Effector memory CD4-positive, alpha-beta T cell (primary cell): ENCODE data around the gene SCN9A.

Source experiments
- DNase-seq, 3 donors: peaks; one replicate each; pipeline ENCODE4 v3.0.0-alpha.2; 2020
- H3K27ac ChIP-seq: 2 replicates; pipeline ENCODE4 v1.7.0; 2013; ENCODE audit warnings: mild to moderate bottlenecking, low read length, moderate library complexity; ENCODE audit not compliant: insufficient read depth, poor library complexity, severe bottlenecking
- H3K27me3 ChIP-seq: replicated peaks from 2 replicates; pipeline ENCODE4 v1.7.0; 2013; ENCODE audit warnings: mild to moderate bottlenecking, low read length; ENCODE audit not compliant: insufficient read depth, control insufficient read depth, poor library complexity, severe bottlenecking
- H3K36me3 ChIP-seq: 2 replicates; pipeline ENCODE4 v1.7.0; 2013; ENCODE audit warnings: mild to moderate bottlenecking, low read length, moderate library complexity; ENCODE audit not compliant: control insufficient read depth, insufficient read depth
- H3K4me1 ChIP-seq: 2 replicates; pipeline ENCODE4 v1.7.0; 2013; ENCODE audit warnings: low read length, mild to moderate bottlenecking; ENCODE audit not compliant: control insufficient read depth, insufficient read depth, poor library complexity, severe bottlenecking
- H3K4me3 ChIP-seq: 2 replicates; pipeline ENCODE4 v1.7.0; 2013; ENCODE audit warnings: low read length, low read depth, mild to moderate bottlenecking; ENCODE audit not compliant: insufficient read depth, poor library complexity, severe bottlenecking
- H3K9me3 ChIP-seq: 2 replicates; pipeline ENCODE4 v1.7.0; 2013; ENCODE audit warnings: mild to moderate bottlenecking, low read length, moderate library complexity; ENCODE audit not compliant: control insufficient read depth

Gene SCN9A

GRCh38 chr2:166173263-166173662 is 202.5 kb downstream of the SCN9A start:
- H3K27me3 ChIP-seq, result no peaks in the 10 kb centered on the region
- no peak for DNase-seq
- no peaks in the 10 kb centered on the region for H3K4me1 ChIP-seq
- no peaks in the 10 kb centered on the region for H3K36me3 ChIP-seq
- no peak overlapping the region for H3K27ac ChIP-seq
- no peaks in the 10 kb centered on the region for H3K9me3 ChIP-seq
- H3K4me3 ChIP-seq, result no peak overlapping the region

- DNase-seq, result no peak
- Histone ChIP-seq H3K4me3 (no peak overlapping the region), H3K36me3 (no peaks in the 10 kb centered on the region), H3K9me3 (no peaks in the 10 kb centered on the region), H3K27ac (no peak overlapping the region), H3K4me1 (no peaks in the 10 kb centered on the region), H3K27me3 (no peaks in the 10 kb centered on the region)
Observed at GRCh38 chr2:166171216-166171615, 204.5 kb downstream of the SCN9A start.

DNA sequence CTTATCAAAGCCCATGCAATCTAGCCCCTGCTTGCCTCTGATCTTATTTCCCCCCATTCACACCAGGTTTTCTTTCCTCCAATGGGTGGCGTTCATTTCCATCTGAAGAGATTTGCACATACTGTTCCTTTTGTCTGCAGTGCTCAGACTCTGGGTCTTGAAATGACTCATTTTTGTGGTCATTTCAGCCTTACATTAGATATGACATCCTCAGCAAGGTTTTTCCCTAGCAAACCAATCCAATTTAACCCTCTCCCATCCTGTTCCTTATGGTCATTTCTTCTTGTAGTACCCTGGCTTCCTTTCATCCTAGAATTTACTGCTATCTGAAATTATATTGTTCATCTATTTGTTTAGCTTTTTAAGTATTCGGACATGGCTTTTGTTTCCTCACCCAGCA is 205.4 kb downstream of the SCN9A start:
- H3K27ac ChIP-seq, result no peak overlapping the region
- no peak overlapping the region for H3K4me3 ChIP-seq
- no peaks in the 10 kb centered on the region for H3K4me1 ChIP-seq
- DNase-seq, result no peak
- no peaks in the 10 kb centered on the region for H3K36me3 ChIP-seq
- H3K9me3 ChIP-seq, result no peaks in the 10 kb centered on the region
- H3K27me3 ChIP-seq, result no peaks in the 10 kb centered on the region

DNA sequence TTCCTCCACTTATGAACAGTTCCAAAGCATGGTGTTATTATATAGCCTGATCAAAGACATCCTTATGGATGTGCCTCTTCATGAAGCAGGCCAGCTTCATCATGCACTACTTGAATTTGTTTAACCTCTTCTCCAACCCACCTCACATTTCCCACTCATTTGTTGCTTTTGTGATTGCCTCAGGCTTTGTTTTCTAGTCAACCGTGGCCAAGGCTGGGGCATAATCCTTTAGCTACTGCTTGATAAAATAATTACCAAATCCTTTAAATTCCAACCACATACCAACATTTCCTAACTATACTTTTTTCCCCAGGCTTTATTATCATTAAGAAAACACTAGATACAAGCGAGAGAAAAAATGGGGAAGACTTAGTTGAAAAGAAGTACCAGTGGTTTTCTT is 208.3 kb downstream of the SCN9A start:
- DNase-seq, result no peak
- no peaks in the 10 kb centered on the region for H3K36me3 ChIP-seq
- no peaks in the 10 kb centered on the region for H3K27me3 ChIP-seq
- no peaks in the 10 kb centered on the region for H3K9me3 ChIP-seq
- H3K4me3 ChIP-seq, result no peak overlapping the region
- H3K4me1 ChIP-seq, result no peaks in the 10 kb centered on the region
- no peak overlapping the region for H3K27ac ChIP-seq

DNA sequence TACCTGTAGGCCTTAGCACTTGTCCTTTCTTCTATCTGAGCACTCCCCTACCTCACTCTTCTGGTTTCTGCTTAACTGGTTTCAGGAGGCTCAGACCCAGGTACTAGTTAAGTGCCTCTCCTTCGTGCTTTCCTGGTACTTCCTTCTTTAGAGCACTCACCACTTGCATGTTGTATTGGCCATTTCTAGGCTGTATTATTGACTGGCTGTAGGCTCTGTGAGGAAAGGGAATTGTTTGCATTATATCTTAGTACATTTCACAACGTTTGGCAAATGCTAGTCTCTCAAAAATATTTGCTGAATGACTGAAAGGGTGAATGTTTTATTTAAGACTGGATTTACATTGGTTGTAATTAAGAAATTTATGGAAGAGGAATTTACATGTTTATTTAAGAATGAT is 212.0 kb downstream of the SCN9A start:
- H3K27ac ChIP-seq, result no peak overlapping the region
- H3K4me3 ChIP-seq, result no peak overlapping the region
- H3K9me3 ChIP-seq, result no peaks in the 10 kb centered on the region
- no peaks in the 10 kb centered on the region for H3K36me3 ChIP-seq
- no peaks in the 10 kb centered on the region for H3K4me1 ChIP-seq
- no peak for DNase-seq
- H3K27me3 ChIP-seq, result no peaks in the 10 kb centered on the region

DNA sequence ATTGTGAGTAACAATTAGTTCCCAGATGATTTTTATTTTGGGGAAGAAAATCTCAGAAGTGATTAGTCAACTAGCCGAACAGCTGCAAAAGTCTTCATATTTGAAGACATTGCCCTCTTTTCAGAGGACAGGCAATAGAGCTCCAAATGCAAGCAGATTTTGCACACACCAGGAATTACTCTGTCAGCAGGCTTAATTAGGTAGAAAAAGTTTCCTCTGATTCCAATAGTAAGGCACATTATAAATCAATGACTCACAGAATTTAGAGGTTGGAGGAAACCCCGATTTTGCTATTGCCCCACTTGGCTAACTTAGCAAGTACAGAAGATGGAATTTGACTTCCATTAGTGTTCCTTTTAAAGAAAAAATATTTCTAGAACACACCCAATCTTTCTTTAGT is 217.2 kb downstream of the SCN9A start:
- H3K9me3 ChIP-seq, result no peaks in the 10 kb centered on the region
- DNase-seq, result no peak

DNA sequence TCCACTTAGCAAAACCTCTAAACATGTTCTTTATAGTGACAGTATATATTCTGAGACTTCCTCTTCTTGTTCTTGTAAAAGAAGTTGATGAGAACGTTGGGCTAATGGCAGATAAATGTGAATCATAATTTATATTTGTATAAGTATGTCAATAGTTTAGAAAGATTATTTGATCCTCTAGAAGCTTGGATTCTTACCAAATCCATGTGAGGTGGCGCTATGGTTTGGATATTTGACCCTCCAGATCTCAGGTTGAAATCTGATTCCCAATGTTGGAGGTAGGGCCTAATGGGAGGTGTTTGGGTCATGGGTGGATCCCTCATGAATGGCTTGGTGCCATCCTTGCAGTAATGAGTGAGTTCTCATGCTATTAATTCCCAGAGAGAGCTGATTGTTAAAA is 218.2 kb downstream of the SCN9A start:
- H3K27me3 ChIP-seq, result no peaks in the 10 kb centered on the region
- H3K36me3 ChIP-seq, result no peaks in the 10 kb centered on the region
- H3K4me1 ChIP-seq, result no peaks in the 10 kb centered on the region
- DNase-seq, result no peak
- no peak overlapping the region for H3K27ac ChIP-seq
- H3K4me3 ChIP-seq, result no peak overlapping the region
- no peaks in the 10 kb centered on the region for H3K9me3 ChIP-seq

More for the DNA sequence above, 217.2 kb downstream of the SCN9A start:
- Histone ChIP-seq H3K4me3 (no peak overlapping the region), H3K36me3 (no peaks in the 10 kb centered on the region), H3K27ac (no peak overlapping the region), H3K27me3 (no peaks in the 10 kb centered on the region), H3K4me1 (no peaks in the 10 kb centered on the region)

GRCh38 chr2:166156985-166157490 is 218.7 kb downstream of the SCN9A start:
- H3K9me3 ChIP-seq, result no peaks in the 10 kb centered on the region
- no peaks in the 10 kb centered on the region for H3K36me3 ChIP-seq
- no peak overlapping the region for H3K4me3 ChIP-seq
- no peaks in the 10 kb centered on the region for H3K4me1 ChIP-seq
- DNase-seq, result no peak
- H3K27ac ChIP-seq, result no peak overlapping the region
- no peaks in the 10 kb centered on the region for H3K27me3 ChIP-seq

DNA sequence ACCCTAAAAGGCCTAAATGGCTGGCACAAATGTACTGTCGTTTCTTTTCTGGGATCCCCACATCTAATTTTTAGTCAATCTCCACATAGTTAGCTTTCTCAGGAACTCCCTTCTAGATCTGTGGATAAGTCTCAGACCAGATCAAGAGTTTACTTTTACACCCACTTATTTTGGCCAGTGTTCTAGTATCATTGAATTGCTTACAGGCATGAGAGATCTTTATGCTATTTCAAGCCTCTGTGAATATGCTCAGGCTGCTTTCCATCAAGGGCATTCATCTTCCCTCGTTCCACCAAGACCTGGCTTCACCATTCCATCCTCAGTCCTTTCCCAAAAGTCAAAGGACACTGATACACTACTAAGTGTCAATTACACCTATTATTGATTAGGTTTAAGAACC is 220.2 kb downstream of the SCN9A start:
- DNase-seq, result no peak
- Histone ChIP-seq H3K36me3 (no peaks in the 10 kb centered on the region), H3K4me3 (no peak overlapping the region), H3K9me3 (no peaks in the 10 kb centered on the region), H3K27me3 (no peaks in the 10 kb centered on the region), H3K27ac (no peak overlapping the region), H3K4me1 (no peaks in the 10 kb centered on the region)

- no peak overlapping the region for H3K4me3 ChIP-seq
- DNase-seq, result no peak
- no peaks in the 10 kb centered on the region for H3K36me3 ChIP-seq
- no peaks in the 10 kb centered on the region for H3K27me3 ChIP-seq
- H3K4me1 ChIP-seq, result no peaks in the 10 kb centered on the region
- no peaks in the 10 kb centered on the region for H3K9me3 ChIP-seq
- H3K27ac ChIP-seq, result no peak overlapping the region
Observed at GRCh38 chr2:166154685-166155338, 220.9 kb downstream of the SCN9A start.
